GM12892 (cell line): ENCODE results near the gene DTD1.

Source experiments
- POLR2A ChIP-seq: IDR thresholded peaks from 2 replicates; pipeline ENCODE4 v1.6.1; 2011; ENCODE audit warnings: low read depth, low read length, control low read depth
- POLR2AphosphoS5 ChIP-seq: IDR thresholded peaks from 2 replicates; pipeline ENCODE4 v1.6.1; 2011; ENCODE audit warnings: low read depth, low read length, control low read depth
- TAF1 ChIP-seq: IDR thresholded peaks from 2 replicates; pipeline ENCODE4 v1.6.1; 2011; ENCODE audit warnings: low read depth, mild to moderate bottlenecking, control low read depth, low read length, borderline replicate concordance

- TF ChIP-seq TAF1 (no peak), POLR2AphosphoS5 (no peak), POLR2A (no peak)
Measured at GRCh38 chr20:18615020-18615650, 27.3 kb downstream of the DTD1 start.
